MG63 (cell line): ENCODE measurements around the gene SNHG17. TPM values are rescaled to one million over a fixed set of nuclear protein-coding genes. Genes with fewer than 3 reads are reported as not detected.
"Not testable (repeated sequence)": the region's sequence is repeated elsewhere in the genome, so short reads cannot be mapped to it uniquely, and the experiment has no call there.

Source experiments
- DNase-seq: peaks from one replicate; pipeline ENCODE4 v3.0.0-alpha.2; 2020
- H3K27me3 ChIP-seq: fragments of 250-450 bp; sonication (Bioruptor Pico); 2 replicates; pipeline ENCODE4 v1.5.1; 2020; ENCODE audit warnings: mild to moderate bottlenecking, moderate library complexity
- H3K36me3 ChIP-seq: fragments of 250-450 bp; sonication (Bioruptor Pico); 2 replicates; pipeline ENCODE4 v1.5.1; 2020; ENCODE audit warnings: mild to moderate bottlenecking, moderate library complexity
- H3K4me3 ChIP-seq: fragments of 250-450 bp; sonication (Bioruptor Pico); 2 replicates; pipeline ENCODE4 v1.5.1; 2020; ENCODE audit warnings: mild to moderate bottlenecking, moderate library complexity
- H3K9me3 ChIP-seq: fragments of 250-450 bp; sonication (Bioruptor Pico); 2 replicates; pipeline ENCODE4 v1.5.1; 2020; ENCODE audit warnings: mild to moderate bottlenecking, moderate library complexity
- total RNA-seq: library from RNA; depleted of rRNA; stranded (reverse); fragments of >200 nt; shearing (Covaris generic); gene quantifications from 2 replicates; pipeline ENCODE4 v1.2.3, GENCODE V29; 2014; ENCODE audit warnings: low replicate concordance

The SNHG17 gene
- total RNA-seq, 1 experiment from 2014 or later: 38.6 TPM

- peaks cover 13% of the 10 kb centered on the region for H3K36me3 ChIP-seq
- H3K27me3 ChIP-seq: no peaks in the 10 kb centered on the region
- no peak overlapping the region for H3K4me3 ChIP-seq
- DNase-seq: no peak
- peaks cover 7% of the 10 kb centered on the region; the same call in 1 of the 2 replicates for H3K9me3 ChIP-seq
Observed at GRCh38 chr20:38405132-38405531, 30.0 kb downstream of the SNHG17 start.

GRCh38 chr20:38404016-38404415 is 31.1 kb downstream of the SNHG17 start:
- DNase-seq: no peak
- H3K9me3 ChIP-seq: peaks cover 7% of the 10 kb centered on the region; the same call in 1 of the 2 replicates
- H3K4me3 ChIP-seq: no peak overlapping the region
- no peaks in the 10 kb centered on the region for H3K27me3 ChIP-seq
- H3K36me3 ChIP-seq: peaks cover 8% of the 10 kb centered on the region

- DNase-seq: no peak
- no peaks in the 10 kb centered on the region for H3K36me3 ChIP-seq
- peaks cover 7% of the 10 kb centered on the region; the same call in 1 of the 2 replicates for H3K9me3 ChIP-seq
- no peaks in the 10 kb centered on the region for H3K27me3 ChIP-seq
- no peak overlapping the region for H3K4me3 ChIP-seq
Observed at GRCh38 chr20:38402816-38403215, 32.3 kb downstream of the SNHG17 start.

GRCh38 chr20:38402089-38402488 is 33.0 kb downstream of the SNHG17 start:
- Histone ChIP-seq H3K9me3 (peaks cover 7% of the 10 kb centered on the region; the same call in 1 of the 2 replicates), H3K4me3 (no peak overlapping the region), H3K36me3 (no peaks in the 10 kb centered on the region), H3K27me3 (no peaks in the 10 kb centered on the region)
- no peak for DNase-seq

GRCh38 chr20:38395751-38396395 is 39.3 kb downstream of the SNHG17 start:
- not testable (repeated sequence) for H3K9me3 ChIP-seq, H3K36me3 ChIP-seq, DNase-seq, H3K27me3 ChIP-seq, H3K4me3 ChIP-seq

- Histone ChIP-seq H3K27me3 (peaks cover 2% of the 10 kb centered on the region; the same call in 1 of the 2 replicates), H3K9me3 (no peaks in the 10 kb centered on the region; the same call in 1 of the 2 replicates), H3K4me3 (no peak overlapping the region), H3K36me3 (no peaks in the 10 kb centered on the region)
- DNase-seq: peak; percentile 32
Observed at GRCh38 chr20:38395165-38395564, 40.0 kb downstream of the SNHG17 start.

GRCh38 chr20:38393259-38393658 is 41.9 kb downstream of the SNHG17 start:
- Histone ChIP-seq H3K27me3 (peaks cover 2% of the 10 kb centered on the region; the same call in 1 of the 2 replicates), H3K36me3 (no peaks in the 10 kb centered on the region), H3K9me3 (no peaks in the 10 kb centered on the region; the same call in 1 of the 2 replicates), H3K4me3 (no peak overlapping the region)
- DNase-seq: no peak

GRCh38 chr20:38392356-38392755 is 42.8 kb downstream of the SNHG17 start:
- no peaks in the 10 kb centered on the region; the same call in 1 of the 2 replicates for H3K9me3 ChIP-seq
- no peak overlapping the region for H3K4me3 ChIP-seq
- no peak for DNase-seq
- H3K36me3 ChIP-seq: no peaks in the 10 kb centered on the region
- H3K27me3 ChIP-seq: peaks cover 2% of the 10 kb centered on the region; the same call in 1 of the 2 replicates

GRCh38 chr20:38387953-38388352 is 47.2 kb downstream of the SNHG17 start:
- Histone ChIP-seq H3K36me3 (no peaks in the 10 kb centered on the region), H3K27me3 (peaks cover 2% of the 10 kb centered on the region; the same call in 1 of the 2 replicates), H3K9me3 (no peaks in the 10 kb centered on the region; the same call in 1 of the 2 replicates), H3K4me3 (no peak overlapping the region)
- DNase-seq: no peak

GRCh38 chr20:38386851-38387250 is 48.3 kb downstream of the SNHG17 start:
- Histone ChIP-seq H3K36me3 (no peaks in the 10 kb centered on the region), H3K4me3 (no peak overlapping the region), H3K27me3 (peaks cover 4% of the 10 kb centered on the region; the same call in 1 of the 2 replicates), H3K9me3 (no peaks in the 10 kb centered on the region)
- no peak for DNase-seq

- Histone ChIP-seq H3K36me3 (no peaks in the 10 kb centered on the region), H3K27me3 (peaks cover 2% of the 10 kb centered on the region; the same call in 1 of the 2 replicates), H3K4me3 (no peak overlapping the region), H3K9me3 (no peaks in the 10 kb centered on the region)
- DNase-seq: no peak
Observed at GRCh38 chr20:38386004-38386403, 49.1 kb downstream of the SNHG17 start.

- Histone ChIP-seq H3K36me3 (no peaks in the 10 kb centered on the region), H3K9me3 (no peaks in the 10 kb centered on the region), H3K27me3 (peaks cover 5% of the 10 kb centered on the region; the same call in 1 of the 2 replicates), H3K4me3 (no peak overlapping the region)
- no peak for DNase-seq
Observed at GRCh38 chr20:38383147-38383546, 52.0 kb downstream of the SNHG17 start.

GRCh38 chr20:38377838-38378237 is 57.3 kb downstream of the SNHG17 start:
- not testable (repeated sequence) for H3K36me3 ChIP-seq, H3K9me3 ChIP-seq, H3K27me3 ChIP-seq, DNase-seq, H3K4me3 ChIP-seq

GRCh38 chr20:38377039-38377685 is 58.0 kb downstream of the SNHG17 start:
- peaks cover 7% of the 10 kb centered on the region; the same call in 1 of the 2 replicates for H3K27me3 ChIP-seq
- DNase-seq: no peak
- H3K9me3 ChIP-seq: no peaks in the 10 kb centered on the region
- H3K36me3 ChIP-seq: no peaks in the 10 kb centered on the region
- no peak overlapping the region for H3K4me3 ChIP-seq

GRCh38 chr20:38373898-38374297 is 61.2 kb downstream of the SNHG17 start:
- no peak for DNase-seq
- no peaks in the 10 kb centered on the region for H3K9me3 ChIP-seq
- no peak overlapping the region for H3K4me3 ChIP-seq
- no peaks in the 10 kb centered on the region for H3K36me3 ChIP-seq
- H3K27me3 ChIP-seq: peaks cover 4% of the 10 kb centered on the region; the same call in 1 of the 2 replicates

GRCh38 chr20:38373231-38373867 is 61.8 kb downstream of the SNHG17 start:
- H3K27me3 ChIP-seq: peaks cover 4% of the 10 kb centered on the region; the same call in 1 of the 2 replicates
- no peak for DNase-seq
- no peaks in the 10 kb centered on the region for H3K36me3 ChIP-seq
- H3K9me3 ChIP-seq: no peaks in the 10 kb centered on the region
- H3K4me3 ChIP-seq: no peak overlapping the region

- no peaks in the 10 kb centered on the region for H3K36me3 ChIP-seq
- DNase-seq: no peak
- peaks cover 3% of the 10 kb centered on the region; the same call in 1 of the 2 replicates for H3K27me3 ChIP-seq
- no peak overlapping the region for H3K4me3 ChIP-seq
- H3K9me3 ChIP-seq: no peaks in the 10 kb centered on the region
Observed at GRCh38 chr20:38372806-38373205, 62.3 kb downstream of the SNHG17 start.
